HG02970 (cell line): ENCODE data around the gene RDM1.
"Not testable (repeated sequence)": the region's sequence is repeated elsewhere in the genome, so short reads cannot be mapped to it uniquely, and the experiment has no call there.

Source experiments
- ATAC-seq: cut with Tn5 transposase; IDR thresholded peaks from one replicate; pipeline ENCODE4 v1.9.1; 2021; ENCODE audit warnings: mild to moderate bottlenecking, moderate library complexity, moderate number of reproducible peaks; ENCODE audit not compliant: unreplicated experiment, low FRiP score

Gene RDM1

GRCh38 chr17:35930211-35931065 is at the start of gene RDM1:
Gene RDM1 (minus strand): TSS chr17:35930773. CDS start chr17:35930727, 46 bp downstream.
- ATAC-seq, result no peak

- ATAC-seq, result no peak
These were observed 47.8 kb upstream of the RDM1 start for GRCh38 chr17:35978346-35978745.

- no peak for ATAC-seq
These were observed 46.9 kb upstream of the RDM1 start for GRCh38 chr17:35977509-35977908.

GRCh38 chr17:35973333-35974260 is 43.0 kb upstream of the RDM1 start:
- ATAC-seq, result no peak

- no peak for ATAC-seq
These were observed 42.4 kb upstream of the RDM1 start for GRCh38 chr17:35972945-35973332.

- no peak for ATAC-seq
These were observed 42.0 kb upstream of the RDM1 start for GRCh38 chr17:35972535-35972934.

GRCh38 chr17:35972066-35972465 is 41.5 kb upstream of the RDM1 start:
- no peak for ATAC-seq

GRCh38 chr17:35969558-35970380 is 39.2 kb upstream of the RDM1 start:
- ATAC-seq, result no peak

- ATAC-seq, result no peak
These were observed 38.0 kb upstream of the RDM1 start for GRCh38 chr17:35968520-35969054.

- ATAC-seq, result no peak
These were observed 34.7 kb upstream of the RDM1 start for GRCh38 chr17:35965272-35965671.

GRCh38 chr17:35963663-35964062 is 33.1 kb upstream of the RDM1 start:
- ATAC-seq, result no peak

- ATAC-seq, result no peak
These were observed 23.1 kb upstream of the RDM1 start for GRCh38 chr17:35953720-35954119.

GRCh38 chr17:35949401-35949800 is 18.8 kb upstream of the RDM1 start:
- ATAC-seq, result no peak

GRCh38 chr17:35948092-35948491 is 17.5 kb upstream of the RDM1 start:
- no peak for ATAC-seq

- ATAC-seq, result no peak
These were observed 16.6 kb upstream of the RDM1 start for GRCh38 chr17:35947156-35947585.

GRCh38 chr17:35944151-35944550 is 13.6 kb upstream of the RDM1 start:
- ATAC-seq, result no peak

- ATAC-seq, result no peak
These were observed 13.0 kb upstream of the RDM1 start, which contains the start of gene LYZL6 for GRCh38 chr17:35943537-35943936. Gene LYZL6 (minus strand): TSS chr17:35943713. CDS start chr17:35939356, 4,357 bp downstream.

GRCh38 chr17:35942588-35943186 is 12.1 kb upstream of the RDM1 start:
- no peak for ATAC-seq

GRCh38 chr17:35938492-35938891 is 7.9 kb upstream of the RDM1 start:
- not testable (repeated sequence) for ATAC-seq

GRCh38 chr17:35936063-35936462 is 5.5 kb upstream of the RDM1 start:
- ATAC-seq, result no peak
